HepG2 (cell line): Measurements from ENCODE around the gene WDR35. TPM values are rescaled to one million over a fixed set of nuclear protein-coding genes. Genes with fewer than 3 reads are reported as not detected.

Experiments used
- ARNTL ChIP-seq: sonication (generic); formaldehyde crosslinking; IDR thresholded peaks from 2 replicates; pipeline ENCODE4 v1.4.0; 2020; ENCODE audit warnings: mild to moderate bottlenecking, missing genetic modification reagents
- EP300 ChIP-seq, 3 experiments: sonication (generic) in 1 of 3; formaldehyde crosslinking in 1 of 3; IDR thresholded peaks; 2 replicates each; pipeline versions ENCODE4 v1.5.1 to v1.6.1; 2011 to 2020; ENCODE audit warnings: low read depth in 2 of 3, low read length in 2 of 3, borderline replicate concordance in 1 of 3, improper control_type of control experiment in 1 of 3, mild to moderate bottlenecking in 1 of 3, missing genetic modification reagents in 1 of 3, moderate library complexity in 1 of 3
- GABPA ChIP-seq, 2 experiments: IDR thresholded peaks; 2 replicates each; pipeline ENCODE4 v1.6.1; 2011 to 2016; ENCODE audit warnings: low read depth in 2 of 2, low read length in 1 of 2, missing biosample characterization in 1 of 2, missing genetic modification characterization in 1 of 2
- GFI1 ChIP-seq: sonication (generic); formaldehyde crosslinking; IDR thresholded peaks from 2 replicates; pipeline ENCODE4 v1.5.0; 2020; ENCODE audit warnings: missing genetic modification reagents, mild to moderate bottlenecking, borderline replicate concordance
- HDAC1 ChIP-seq: sonication (generic); formaldehyde crosslinking; IDR thresholded peaks from 2 replicates; pipeline ENCODE4 v1.5.1; 2020; ENCODE audit warnings: mild to moderate bottlenecking, missing genetic modification reagents
- HDAC2 ChIP-seq: sonication (generic); formaldehyde crosslinking; IDR thresholded peaks from 2 replicates; pipeline ENCODE4 v1.4.0; 2020; ENCODE audit warnings: missing genetic modification reagents
- ISL2 ChIP-seq: sonication (generic); formaldehyde crosslinking; IDR thresholded peaks from 2 replicates; pipeline ENCODE4 v1.5.0; 2020; ENCODE audit warnings: missing genetic modification reagents
- MEIS2 ChIP-seq: sonication (generic); formaldehyde crosslinking; IDR thresholded peaks from 2 replicates; pipeline ENCODE4 v1.9.0; 2021; ENCODE audit warnings: mild to moderate bottlenecking, missing genetic modification reagents
- MXD4 ChIP-seq: IDR thresholded peaks from 2 replicates; pipeline ENCODE4 v1.6.1; 2016; ENCODE audit warnings: mild to moderate bottlenecking, missing biosample characterization, missing genetic modification reagents
- MYNN ChIP-seq: sonication (generic); formaldehyde crosslinking; IDR thresholded peaks from 2 replicates; pipeline ENCODE4 v1.4.0; 2020; ENCODE audit warnings: mild to moderate bottlenecking, low read depth, missing genetic modification reagents
- NFIB ChIP-seq: sonication (generic); formaldehyde crosslinking; IDR thresholded peaks from 2 replicates; pipeline ENCODE4 v1.9.0; 2021; ENCODE audit warnings: missing genetic modification reagents, mild to moderate bottlenecking, borderline replicate concordance
- RBFOX2 ChIP-seq: fragments of 200-400 bp; formaldehyde crosslinking; IDR thresholded peaks from 2 replicates; pipeline ENCODE4 v1.6.1; 2017; ENCODE audit warnings: low read depth, mild to moderate bottlenecking, low read length
- SALL1 ChIP-seq: sonication (generic); formaldehyde crosslinking; IDR thresholded peaks from 2 replicates; pipeline ENCODE4 v1.8.0; 2022; ENCODE audit warnings: mild to moderate bottlenecking, missing genetic modification reagents
- SOX13 ChIP-seq, 3 experiments: fragments of 450-650 bp in 1 of 3; sonication (generic) in 1 of 3; formaldehyde crosslinking in 1 of 3; IDR thresholded peaks in 2 of 3; conservative IDR thresholded peaks in 1 of 3; 2 replicates each; pipeline versions ENCODE4 v1.5.0 to v1.6.1; 2016 to 2020; ENCODE audit warnings: antibody characterized with exemption in 1 of 3, mild to moderate bottlenecking in 1 of 3, missing compliant biosample characterization in 1 of 3, missing genetic modification reagents in 1 of 3, moderate library complexity in 1 of 3
- SP4 ChIP-seq: sonication (generic); formaldehyde crosslinking; IDR thresholded peaks from 2 replicates; pipeline ENCODE4 v1.8.1; 2023; ENCODE audit warnings: mild to moderate bottlenecking, missing genetic modification reagents
- YEATS4 ChIP-seq: sonication (generic); formaldehyde crosslinking; IDR thresholded peaks from 2 replicates; pipeline ENCODE4 v1.4.0; 2020; ENCODE audit warnings: missing genetic modification reagents, borderline replicate concordance
- ZBTB7A ChIP-seq: sonication (generic); formaldehyde crosslinking; IDR thresholded peaks from 2 replicates; pipeline ENCODE4 v1.8.0; 2022; ENCODE audit warnings: mild to moderate bottlenecking, missing genetic modification reagents
- ZFP41 ChIP-seq: sonication (generic); formaldehyde crosslinking; IDR thresholded peaks from 2 replicates; pipeline ENCODE4 v1.4.0; 2020; ENCODE audit warnings: mild to moderate bottlenecking, missing genetic modification reagents, borderline replicate concordance
- ZNF234 ChIP-seq: sonication (generic); formaldehyde crosslinking; conservative IDR thresholded peaks from 2 replicates; pipeline ENCODE4 v1.5.1; 2020; ENCODE audit warnings: mild to moderate bottlenecking, missing genetic modification reagents
- ZNF24 ChIP-seq: fragments of 450-650 bp; IDR thresholded peaks from 2 replicates; pipeline ENCODE4 v1.6.1; 2017; ENCODE audit warnings: antibody characterized with exemption, mild to moderate bottlenecking
- ZNF260 ChIP-seq: sonication (generic); formaldehyde crosslinking; IDR thresholded peaks from 2 replicates; pipeline ENCODE4 v1.4.0; 2020; ENCODE audit warnings: missing genetic modification reagents, low read depth, mild to moderate bottlenecking, borderline replicate concordance
- ZNF589 ChIP-seq: sonication (generic); formaldehyde crosslinking; conservative IDR thresholded peaks from 2 replicates; pipeline ENCODE4 v1.8.0; 2022; ENCODE audit warnings: mild to moderate bottlenecking, moderate library complexity, missing genetic modification reagents
- ZNF747 ChIP-seq: sonication (generic); formaldehyde crosslinking; IDR thresholded peaks from 2 replicates; pipeline ENCODE4 v1.8.1; 2023; ENCODE audit warnings: missing genetic modification reagents, mild to moderate bottlenecking, borderline replicate concordance
- ZSCAN21 ChIP-seq: sonication (generic); formaldehyde crosslinking; IDR thresholded peaks from 2 replicates; pipeline ENCODE4 v1.8.0; 2022; ENCODE audit warnings: mild to moderate bottlenecking, missing genetic modification reagents, moderate library complexity, borderline replicate concordance
- polyA plus RNA-seq, 8 experiments: library from polyadenylated mRNA; depleted of rRNA in 3 of 8; stranded (reverse) in 7 of 8; unstranded in 1 of 8; fragments of >200 nt; fragmentation: Illumina TruSeq in 4 of 8; extraction: Trizol in 4 of 8; gene quantifications; 2 replicates each; pipeline versions ENCODE4 v1.2.1 to v1.2.3, GENCODE V29; 2011 to 2016; ENCODE audit warnings: low read depth in 4 of 8, missing spikeins in 1 of 8, mixed read lengths in 1 of 8; ENCODE audit not compliant: insufficient read depth in 1 of 8
- total RNA-seq, 5 experiments: library from RNA; depleted of rRNA; stranded (reverse); fragments of >200 nt; fragmentation: Illumina TruSeq; extraction: Trizol; gene quantifications; 2 replicates each; pipeline ENCODE4 v1.2.3, GENCODE V29; 2016; ENCODE audit warnings: low read depth in 1 of 5
- TF ChIP-seq, protein P1 (sequence below): sonication (generic); formaldehyde crosslinking; IDR thresholded peaks from 2 replicates; pipeline ENCODE4 v1.8.1; 2023; ENCODE audit warnings: mild to moderate bottlenecking, moderate library complexity, missing genetic modification reagents
- TF ChIP-seq, protein P2 (sequence below): sonication (generic); formaldehyde crosslinking; IDR thresholded peaks from 2 replicates; pipeline ENCODE4 v1.8.0; 2022; ENCODE audit warnings: missing genetic modification reagents, mild to moderate bottlenecking, moderate library complexity, borderline replicate concordance

Gene WDR35
- total and polyA plus RNA-seq, 2 of the 13 experiments (the other 11 are each of a cell fraction or from before 2014, with no cell fraction given): 11.1 to 19.6 TPM

DNA sequence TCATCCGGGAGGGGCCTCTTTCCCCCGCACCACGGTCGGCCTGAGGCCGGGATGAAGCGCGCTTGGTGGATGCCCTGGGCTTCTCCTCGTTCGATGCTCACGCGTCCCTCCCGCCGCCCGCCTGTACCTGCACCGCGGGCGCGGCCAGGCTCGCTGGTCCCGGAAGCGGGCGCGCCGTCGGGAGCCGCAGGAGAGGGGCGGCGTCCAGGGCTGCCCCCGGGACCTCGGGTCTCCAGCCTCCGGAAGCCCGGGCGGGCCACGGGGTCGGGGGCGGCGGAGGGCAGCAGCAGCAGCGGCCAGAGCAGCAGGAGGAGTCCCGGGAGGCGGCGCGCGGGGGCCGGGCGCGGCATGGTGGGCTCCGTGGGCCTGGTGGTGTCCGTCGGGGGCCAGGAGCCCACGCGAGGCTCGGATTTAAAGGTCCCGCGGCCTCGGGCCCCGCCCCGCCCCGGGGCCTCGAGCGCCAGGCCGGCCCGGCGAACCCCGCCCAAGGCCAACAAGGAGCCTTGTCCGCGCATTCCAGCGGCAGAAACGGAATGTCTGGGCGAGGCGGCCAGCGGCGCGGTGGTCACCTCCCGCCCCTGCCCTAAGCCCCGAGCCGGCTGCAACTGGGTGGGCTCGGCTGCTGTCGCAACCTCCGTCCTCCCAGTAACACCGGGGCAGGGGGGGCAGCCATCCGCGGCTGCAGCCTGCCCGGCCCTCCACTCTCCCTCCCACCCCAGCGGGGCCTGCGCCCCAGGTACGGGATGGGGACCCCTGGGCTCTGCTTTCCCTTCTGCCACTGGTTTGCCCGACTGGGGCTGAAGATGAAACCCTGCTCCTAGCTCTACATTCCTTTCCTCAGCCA, 22.6 kb upstream of the WDR35 start, which contains the start of gene MATN3 (continued):
- TF ChIP-seq ZNF260 (CRISPR knock-in tag) (no peak), ZNF24 (no peak), ISL2 (CRISPR knock-in tag) (no peak), MXD4 (CRISPR knock-in tag) (no peak), ZNF589 (CRISPR knock-in tag) (peak; percentile 75), RBFOX2 (peak; percentile 90), ZBTB7A (CRISPR knock-in tag) (no peak), YEATS4 (CRISPR knock-in tag) (peak; percentile 63; the same call in 1 of the 2 replicates), SOX13 (IDR thresholded peaks at IDR 0.05) (no peak), SOX13 (CRISPR knock-in tag; conservative IDR thresholded peaks at IDR 0.05 in 1 of 2, IDR thresholded peaks at IDR 0.05 in 1 of 2) (peak in 1 of 2 experiments; percentile 24; a peak in 1 of 4 replicates), HDAC2 (CRISPR knock-in tag) (0 out of 2 replicates have a peak, but pooled peaks have one; percentile 4), GFI1 (CRISPR knock-in tag) (peak; percentile 40; the same call in 1 of the 2 replicates), ZNF234 (CRISPR knock-in tag) (no peak), EP300 (IDR thresholded peaks at IDR 0.05; ENCODE audit: low read depth in 2 of 2, low read length in 2 of 2) (no peak), EP300 (CRISPR knock-in tag; IDR thresholded peaks at IDR 0.05; ENCODE audit: borderline replicate concordance) (no peak), SP4 (CRISPR knock-in tag) (no peak), MYNN (CRISPR knock-in tag) (no peak), ZFP41 (CRISPR knock-in tag) (no peak), NFIB (CRISPR knock-in tag) (no peak), MEIS2 (no peak; the same call in 1 of the 2 replicates), ZSCAN21 (CRISPR knock-in tag) (peak; percentile 46; the same call in 1 of the 2 replicates), ZNF747 (CRISPR knock-in tag) (peak; percentile 74), SALL1 (peak; percentile 51), ARNTL (CRISPR knock-in tag) (peak; percentile 34; the same call in 1 of the 2 replicates), HDAC1 (peak; percentile 37; the same call in 1 of the 2 replicates), GABPA (IDR thresholded peaks at IDR 0.05; ENCODE audit: low read depth, low read length) (no peak), GABPA (CRISPR knock-in tag; IDR thresholded peaks at IDR 0.05; ENCODE audit: low read depth) (no peak)
- TF ChIP-seq, protein P1, sequence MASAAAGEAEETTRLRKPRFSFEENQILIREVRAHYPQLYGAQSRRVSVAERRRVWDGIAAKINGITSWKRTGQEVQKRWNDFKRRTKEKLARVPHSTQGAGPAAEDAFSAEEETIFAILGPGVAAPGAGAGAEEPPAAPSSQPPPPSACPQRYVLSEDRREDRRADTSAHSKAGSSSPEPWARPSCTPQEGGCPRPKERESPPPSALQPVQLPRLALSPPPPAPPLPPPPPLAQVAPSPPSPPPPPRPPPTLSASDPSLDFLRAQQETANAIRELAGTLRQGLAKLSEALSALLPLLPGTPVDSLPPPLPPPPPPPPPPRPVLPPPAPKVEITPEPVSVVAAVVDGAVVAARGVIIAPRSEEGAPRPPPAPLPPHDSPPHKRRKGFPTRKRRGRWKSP: peak; percentile 85
- TF ChIP-seq, protein P2, sequence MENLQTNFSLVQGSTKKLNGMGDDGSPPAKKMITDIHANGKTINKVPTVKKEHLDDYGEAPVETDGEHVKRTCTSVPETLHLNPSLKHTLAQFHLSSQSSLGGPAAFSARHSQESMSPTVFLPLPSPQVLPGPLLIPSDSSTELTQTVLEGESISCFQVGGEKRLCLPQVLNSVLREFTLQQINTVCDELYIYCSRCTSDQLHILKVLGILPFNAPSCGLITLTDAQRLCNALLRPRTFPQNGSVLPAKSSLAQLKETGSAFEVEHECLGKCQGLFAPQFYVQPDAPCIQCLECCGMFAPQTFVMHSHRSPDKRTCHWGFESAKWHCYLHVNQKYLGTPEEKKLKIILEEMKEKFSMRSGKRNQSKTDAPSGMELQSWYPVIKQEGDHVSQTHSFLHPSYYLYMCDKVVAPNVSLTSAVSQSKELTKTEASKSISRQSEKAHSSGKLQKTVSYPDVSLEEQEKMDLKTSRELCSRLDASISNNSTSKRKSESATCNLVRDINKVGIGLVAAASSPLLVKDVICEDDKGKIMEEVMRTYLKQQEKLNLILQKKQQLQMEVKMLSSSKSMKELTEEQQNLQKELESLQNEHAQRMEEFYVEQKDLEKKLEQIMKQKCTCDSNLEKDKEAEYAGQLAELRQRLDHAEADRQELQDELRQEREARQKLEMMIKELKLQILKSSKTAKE: 0 out of 2 replicates have a peak, but pooled peaks have one; percentile 23
